Endothelial cell of umbilical vein (primary cell): Measurements from ENCODE around the gene EDEM1. TPM values are rescaled to one million over a fixed set of nuclear protein-coding genes. Genes with fewer than 3 reads are reported as not detected.

Experiments
- BruUV-seq: library from RNA; stranded (reverse); fragments of 400-500 nt; replicated peaks from 2 replicates; lab custom pipeline; 2021; lab: Mats Ljungman, UMichigan
- CTCF ChIA-PET: fragments of 300-600, 350-600 bp; sonication (Branson Sonifier 250); formaldehyde crosslinking; loops from one replicate; lab custom pipeline; 2021; ENCODE audit warnings: antibody characterized with exemption, inconsistent platforms; lab: Charles Lee
- POLR2A ChIA-PET: fragments of 300-600, 350-600 bp; sonication (Branson Sonifier 250); formaldehyde crosslinking; loops from one replicate; lab custom pipeline; 2021; ENCODE audit warnings: antibody characterized with exemption, inconsistent platforms; lab: Charles Lee
- DNase-seq: peaks from one replicate; pipeline ENCODE4 v3.0.0-alpha.2; 2011; ENCODE audit warnings: low read depth, low spot score
- FAIRE-seq: peaks from 2 replicates; lab custom pipeline; 2011; peaks lifted over from hg19 to GRCh38; lab: Jason Lieb, UNC
- H2AFZ ChIP-seq: 2 replicates; pipeline ENCODE4 v1.6.0; 2012; ENCODE audit warnings: low read depth, low read length, control low read depth, inconsistent platforms
- H3K27ac ChIP-seq: 2 replicates; pipeline ENCODE4 v1.5.1; 2011; ENCODE audit warnings: low read depth, mild to moderate bottlenecking, control low read depth, low read length, moderate library complexity; ENCODE audit not compliant: insufficient read depth
- H3K27me3 ChIP-seq, 2 experiments: 2 replicates each; pipeline versions ENCODE4 v1.6.0 to v1.6.1; 2011; ENCODE audit warnings: low read length in 2 of 2, mixed read lengths in 1 of 2; ENCODE audit not compliant: control insufficient read depth in 2 of 2, insufficient read depth in 2 of 2
- H3K36me3 ChIP-seq, 2 experiments: 2 replicates in 1 of 2; 3 replicates in 1 of 2; pipeline ENCODE4 v1.5.1; 2011; ENCODE audit warnings: low read length in 2 of 2, mild to moderate bottlenecking in 1 of 2, moderate library complexity in 1 of 2; ENCODE audit not compliant: control insufficient read depth in 2 of 2, insufficient read depth in 2 of 2; ENCODE audit errors: extremely low read depth in 1 of 2
- H3K4me1 ChIP-seq: 3 replicates; pipeline ENCODE4 v1.5.1; 2011; ENCODE audit warnings: mild to moderate bottlenecking, low read length; ENCODE audit not compliant: control insufficient read depth, insufficient read depth; ENCODE audit errors: extremely low read depth
- H3K4me2 ChIP-seq: 2 replicates; pipeline ENCODE4 v1.6.1; 2011; ENCODE audit warnings: low read length, control low read depth, mixed read lengths; ENCODE audit not compliant: insufficient read depth
- H3K4me3 ChIP-seq, 3 experiments: fragments of 200-600 bp in 1 of 3; sonication (generic), shearing (Covaris generic) in 1 of 3; replicated peaks in 1 of 3; 2 replicates each; pipeline ENCODE4 v1.5.1; 2011 to 2016; ENCODE audit warnings: control low read depth in 3 of 3, low read length in 3 of 3, mild to moderate bottlenecking in 2 of 3, inconsistent platforms in 1 of 3, low read depth in 1 of 3, moderate library complexity in 1 of 3; ENCODE audit not compliant: insufficient read depth in 1 of 3
- H3K79me2 ChIP-seq: 2 replicates; pipeline ENCODE4 v1.6.0; 2012; ENCODE audit warnings: low read length, inconsistent platforms; ENCODE audit not compliant: control insufficient read depth, insufficient read depth
- H3K9ac ChIP-seq: replicated peaks from 2 replicates; pipeline ENCODE3; 2011; ENCODE audit warnings: low read length, control low read depth; ENCODE audit not compliant: insufficient read depth; ENCODE audit errors: extremely low read depth
- H3K9me1 ChIP-seq: replicated peaks from 3 replicates; pipeline ENCODE4 v1.6.0; 2011; ENCODE audit warnings: mild to moderate bottlenecking, low read length; ENCODE audit not compliant: control insufficient read depth, insufficient read depth; ENCODE audit errors: extremely low read depth
- H3K9me3 ChIP-seq: replicated peaks from 2 replicates; pipeline ENCODE4 v1.5.1; 2012; ENCODE audit warnings: low read length, inconsistent platforms; ENCODE audit not compliant: control insufficient read depth, insufficient read depth
- H4K20me1 ChIP-seq: replicated peaks from 2 replicates; pipeline ENCODE3; 2011; ENCODE audit warnings: mild to moderate bottlenecking, low read length; ENCODE audit not compliant: control insufficient read depth, insufficient read depth; ENCODE audit errors: extremely low read depth
- CTCF ChIP-seq, 2 donors: IDR thresholded peaks; 1 replicate in 1 of 2; 2 replicates in 1 of 2; pipeline ENCODE4 v1.5.1; 2011; ENCODE audit warnings: low read length in 2 of 2, mild to moderate bottlenecking in 2 of 2, moderate library complexity in 2 of 2, control low read depth in 1 of 2, inconsistent platforms in 1 of 2, low read depth in 1 of 2; ENCODE audit not compliant: insufficient read depth in 1 of 2; ENCODE audit errors: extremely low read depth in 1 of 2
- EZH2 ChIP-seq: IDR thresholded peaks from 2 replicates; pipeline ENCODE4 v1.6.1; 2012; ENCODE audit warnings: borderline replicate concordance, low read depth, mild to moderate bottlenecking, moderate library complexity, low read length, inconsistent platforms; ENCODE audit not compliant: severe bottlenecking
- FOS ChIP-seq: IDR thresholded peaks from 2 replicates; pipeline ENCODE4 v1.6.1; 2011; ENCODE audit warnings: mild to moderate bottlenecking, low read length, moderate library complexity, borderline replicate concordance; ENCODE audit not compliant: insufficient read depth
- GATA2 ChIP-seq: IDR thresholded peaks from 2 replicates; pipeline ENCODE4 v1.7.0; 2011; ENCODE audit warnings: low read depth, mild to moderate bottlenecking, moderate library complexity, mixed read lengths, low read length; ENCODE audit not compliant: insufficient read length, insufficient read depth
- JUN ChIP-seq: IDR thresholded peaks from 2 replicates; pipeline ENCODE4 v1.6.1; 2011; ENCODE audit warnings: borderline replicate concordance, low read depth; ENCODE audit not compliant: insufficient read length, insufficient read depth
- MYC ChIP-seq: IDR thresholded peaks from one replicate; pipeline ENCODE4 v1.6.1; 2011; ENCODE audit warnings: mild to moderate bottlenecking, low read depth, low read length
- POLR2A ChIP-seq: IDR thresholded peaks from 2 replicates; pipeline ENCODE4 v1.6.1; 2012; ENCODE audit warnings: low read depth, mild to moderate bottlenecking, control low read depth, low read length
- POLR2AphosphoS5 ChIP-seq: IDR thresholded peaks from 2 replicates; pipeline ENCODE4 v1.6.1; 2012; ENCODE audit warnings: low read depth, mild to moderate bottlenecking, control low read depth, low read length, moderate library complexity; ENCODE audit not compliant: insufficient read depth
- dilution Hi-C: fragments of 300-500 bp; cut with MboI; formaldehyde crosslinking; loops from one replicate; pipeline ENCODE4 v1.15.0; 2019; ENCODE audit warnings: low sequenced_read_pairs; ENCODE audit not compliant: extremely low pct_ligation_motif_present
- intact Hi-C: fragments of 100-400 bp; cut with micrococcal nuclease; formaldehyde crosslinking; loops from one replicate; pipeline ENCODE4 v1.10.0; 2022
- polyA plus RNA-seq, 4 experiments: library from polyadenylated mRNA; depleted of rRNA in 3 of 4; stranded (reverse) in 3 of 4; unstranded in 1 of 4; fragments of >200 nt; gene quantifications; 2 replicates each; pipeline versions ENCODE4 v1.2.1 to v1.2.3, GENCODE V29; 2011 to 2012; ENCODE audit warnings: missing spikeins in 1 of 4
- total RNA-seq: library from RNA; stranded (reverse); gene quantifications from 2 replicates; pipeline ENCODE4 v1.2.3, GENCODE V29; 2021
- TF ChIP-seq, protein P1 (sequence below): IDR thresholded peaks from 2 replicates; pipeline ENCODE4 v1.6.1; 2011; ENCODE audit not compliant: insufficient read depth, insufficient read length

The EDEM1 gene
- total and polyA plus RNA-seq, 2 donors (not counting 3 experiments of a cell fraction or from before 2014, with no cell fraction given): 19.4 to 61.1 TPM

DNA sequence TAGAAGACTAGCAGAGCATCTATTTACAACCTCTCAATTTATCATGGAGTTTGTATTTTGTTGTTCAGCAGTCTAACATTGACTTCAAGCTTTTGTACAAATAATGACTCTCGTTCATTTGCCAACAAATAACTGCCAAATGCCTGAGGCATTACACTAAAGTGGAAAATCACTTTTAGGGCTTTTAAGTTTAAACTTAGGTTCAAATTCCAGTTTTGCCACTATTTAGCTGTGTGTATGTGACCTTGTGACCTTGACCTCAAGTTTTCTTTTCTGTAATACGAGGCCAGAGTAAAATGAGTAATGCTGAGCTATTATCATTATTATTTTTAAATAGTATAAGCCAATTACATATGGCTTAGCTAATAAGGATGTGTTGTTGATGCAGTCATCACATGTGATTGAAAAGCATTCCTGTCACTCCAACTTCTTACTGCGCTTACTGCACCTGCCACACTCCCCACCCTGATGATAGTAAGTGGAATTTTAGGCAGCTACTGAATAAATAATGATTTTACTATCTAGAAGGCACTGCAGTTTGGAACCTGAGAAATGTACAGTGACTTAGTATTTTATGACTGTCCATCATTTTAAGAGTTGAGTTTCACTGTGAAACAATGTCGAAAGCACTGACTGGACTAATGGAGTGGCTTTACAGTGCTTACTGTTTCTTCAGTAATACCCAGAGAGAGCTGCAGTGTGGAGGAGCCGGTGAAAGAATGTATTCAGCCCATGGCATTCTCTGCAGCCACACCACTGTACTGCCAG, 49.1 kb upstream of the EDEM1 start:
- POLR2A ChIA-PET: interaction anchor here (0.7 kb wide), 1 partner anchor 85 kb away, joined by 3 read pairs; no protein-coding TSS in a partner anchor
- no peak overlapping the region for H3K4me3 ChIP-seq
- CTCF ChIA-PET: interaction anchor here (1.1 to 1.4 kb wide), 2 partner anchors 43 to 57 kb away, joined by 5 read pairs; no protein-coding TSS in a partner anchor
- FAIRE-seq: no peak
- H3K79me2 ChIP-seq: peaks cover 95% of the 10 kb centered on the region
- no peak overlapping the region for H3K9ac ChIP-seq
- peaks cover 12% of the 10 kb centered on the region for H4K20me1 ChIP-seq
- H2AFZ ChIP-seq: no peak overlapping the region
- H3K27ac ChIP-seq: no peak overlapping the region
- dilution Hi-C loops (no loop called here), intact Hi-C loops (no loop called here)
- H3K9me3 ChIP-seq: no peaks in the 10 kb centered on the region
- H3K27me3 ChIP-seq: no peaks in the 10 kb centered on the region
- peaks cover 0 to 2% of the 10 kb centered on the region in 2 experiments for H3K36me3 ChIP-seq
- H3K4me2 ChIP-seq: no peak overlapping the region
- TF ChIP-seq POLR2AphosphoS5: no peak
- no peaks in the 10 kb centered on the region for H3K9me1 ChIP-seq
- peak; percentile 23 for DNase-seq
- BruUV-seq: no TSS peak
- H3K4me1 ChIP-seq: peaks cover 24% of the 10 kb centered on the region

- no peak for DNase-seq
- Histone ChIP-seq H3K9ac (no peak overlapping the region), H4K20me1 (peaks cover 12% of the 10 kb centered on the region), H3K27ac (no peak overlapping the region), H3K4me1 (peaks cover 24% of the 10 kb centered on the region), H3K4me3 (no peak overlapping the region), H3K4me2 (no peak overlapping the region), H3K27me3 (no peaks in the 10 kb centered on the region), H3K9me1 (no peaks in the 10 kb centered on the region), H3K36me3 (peaks cover 0 to 2% of the 10 kb centered on the region in 2 experiments), H3K79me2 (peaks cover 94% of the 10 kb centered on the region), H3K9me3 (no peaks in the 10 kb centered on the region), H2AFZ (no peak overlapping the region)
- intact Hi-C loops (no loop called here), dilution Hi-C loops (no loop called here)
- BruUV-seq: no TSS peak
- FAIRE-seq: no peak
- ChIA-PET CTCF (interaction anchor here (1.5 kb wide), 1 partner anchor 36 kb away, joined by 3 read pairs; no protein-coding TSS in a partner anchor), POLR2A (interaction anchor here (0.6 kb wide), 1 partner anchor 19 kb away, joined by 6 read pairs; no protein-coding TSS in a partner anchor)
- TF ChIP-seq GATA2 (no peak), POLR2A (no peak), CTCF (IDR thresholded peaks at IDR 0.05; ENCODE audit: extremely low read depth in 1 of 2, insufficient read depth in 1 of 2, low read depth in 1 of 2, low read length in 2 of 2) (no peak), JUN (no peak), MYC (no peak), FOS (no peak), EZH2 (no peak), POLR2AphosphoS5 (no peak)
- TF ChIP-seq, protein P1, sequence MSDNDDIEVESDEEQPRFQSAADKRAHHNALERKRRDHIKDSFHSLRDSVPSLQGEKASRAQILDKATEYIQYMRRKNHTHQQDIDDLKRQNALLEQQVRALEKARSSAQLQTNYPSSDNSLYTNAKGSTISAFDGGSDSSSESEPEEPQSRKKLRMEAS: no peak
These were observed 47.3 kb upstream of the EDEM1 start for GRCh38 chr3:5140230-5140621.
